Medulla oblongata (tissue), 1 donor: ENCODE measurements around the gene ZBTB40.

Experiments
- DNase-seq: peaks from one replicate; pipeline ENCODE4 v3.0.0-alpha.2; 2015; ENCODE audit errors: extremely low spot score

ZBTB40 gene

GRCh38 chr1:22503721-22504410 is 52.2 kb downstream of the ZBTB40 start:
- no peak for DNase-seq

GRCh38 chr1:22506130-22506692 is 54.6 kb downstream of the ZBTB40 start:
- DNase-seq, result no peak

GRCh38 chr1:22507587-22507986 is 55.9 kb downstream of the ZBTB40 start:
- DNase-seq, result no peak

GRCh38 chr1:22508329-22508728 is 56.7 kb downstream of the ZBTB40 start:
- DNase-seq, result no peak

- DNase-seq, result no peak
Measured at GRCh38 chr1:22508991-22509390, 57.3 kb downstream of the ZBTB40 start.

- no peak for DNase-seq
Measured at GRCh38 chr1:22509815-22510214, 58.2 kb downstream of the ZBTB40 start.

GRCh38 chr1:22512873-22513272 is 61.2 kb downstream of the ZBTB40 start:
- DNase-seq, result no peak

GRCh38 chr1:22516906-22517571 is 65.4 kb downstream of the ZBTB40 start:
- DNase-seq, result no peak

- DNase-seq, result no peak
Measured at GRCh38 chr1:22517956-22518355, 66.3 kb downstream of the ZBTB40 start.

- DNase-seq, result no peak
Measured at GRCh38 chr1:22518379-22518778, 66.7 kb downstream of the ZBTB40 start.

- DNase-seq, result no peak
Measured at GRCh38 chr1:22520871-22521270, 69.2 kb downstream of the ZBTB40 start.

GRCh38 chr1:22521692-22522091 is 70.0 kb downstream of the ZBTB40 start:
- no peak for DNase-seq

GRCh38 chr1:22522221-22522743 is 70.6 kb downstream of the ZBTB40 start:
- DNase-seq, result no peak

GRCh38 chr1:22524481-22524880 is 72.8 kb downstream of the ZBTB40 start:
- DNase-seq, result no peak

GRCh38 chr1:22525211-22525610 is 73.6 kb downstream of the ZBTB40 start:
- DNase-seq, result no peak

GRCh38 chr1:22525646-22526045 is 74.0 kb downstream of the ZBTB40 start:
- DNase-seq, result no peak

GRCh38 chr1:22526098-22526497 is 74.4 kb downstream of the ZBTB40 start:
- DNase-seq, result no peak

GRCh38 chr1:22526677-22527076 is 75.0 kb downstream of the ZBTB40 start:
- no peak for DNase-seq

- DNase-seq, result no peak
Measured at GRCh38 chr1:22527122-22527521, 75.5 kb downstream of the ZBTB40 start.

- peak; percentile 22 for DNase-seq
Measured at GRCh38 chr1:22527555-22528296, 76.1 kb downstream of the ZBTB40 start.

- no peak for DNase-seq
Measured at GRCh38 chr1:22528451-22528850, 76.8 kb downstream of the ZBTB40 start.

- DNase-seq, result no peak
Measured at GRCh38 chr1:22529901-22530621, 78.4 kb downstream of the ZBTB40 start.
